HG02870 (cell line): ENCODE results near the gene CYLD.

Experiments
- ATAC-seq: cut with Tn5 transposase; IDR thresholded peaks from one replicate; pipeline ENCODE4 v1.9.1; 2021; ENCODE audit warnings: mild to moderate bottlenecking, moderate library complexity; ENCODE audit not compliant: unreplicated experiment

Gene CYLD

GRCh38 chr16:50737420-50737959, 4.4 kb upstream of the CYLD start:
- no peak for ATAC-seq

- ATAC-seq: no peak
Observed at GRCh38 chr16:50739031-50739430, 2.9 kb upstream of the CYLD start.

- no peak for ATAC-seq
Observed at GRCh38 chr16:50740736-50741135, 1.1 kb upstream of the CYLD start.

- ATAC-seq: no peak
Observed at GRCh38 chr16:50741225-50741780, 583 bp upstream of the CYLD start.

- no peak for ATAC-seq
Observed at GRCh38 chr16:50742576-50743200, 802 bp downstream of the CYLD start.

- no peak for ATAC-seq
Observed at GRCh38 chr16:50743581-50744225, 1.8 kb downstream of the CYLD start.

GRCh38 chr16:50744881-50745280, 3.0 kb downstream of the CYLD start:
- ATAC-seq: no peak

- no peak for ATAC-seq
Observed at GRCh38 chr16:50745940-50746339, 4.1 kb downstream of the CYLD start.

- peak; percentile 58 for ATAC-seq
Observed at GRCh38 chr16:50747207-50747956, 5.5 kb downstream of the CYLD start.

- ATAC-seq: no peak
Observed at GRCh38 chr16:50751528-50751927, 9.6 kb downstream of the CYLD start.

GRCh38 chr16:50752471-50753235, 10.8 kb downstream of the CYLD start:
- no peak for ATAC-seq

GRCh38 chr16:50756473-50756872, 14.6 kb downstream of the CYLD start:
- ATAC-seq: no peak

- ATAC-seq: no peak
Observed at GRCh38 chr16:50761267-50761666, 19.4 kb downstream of the CYLD start.

- ATAC-seq: no peak
Observed at GRCh38 chr16:50762241-50762640, 20.4 kb downstream of the CYLD start.

- no peak for ATAC-seq
Observed at GRCh38 chr16:50763211-50763610, 21.3 kb downstream of the CYLD start.

- no peak for ATAC-seq
Observed at GRCh38 chr16:50765260-50765659, 23.4 kb downstream of the CYLD start.

- ATAC-seq: no peak
Observed at GRCh38 chr16:50765861-50766260, 24.0 kb downstream of the CYLD start.

- no peak for ATAC-seq
Observed at GRCh38 chr16:50767197-50767596, 25.3 kb downstream of the CYLD start.

- ATAC-seq: no peak
Observed at GRCh38 chr16:50771366-50771765, 29.5 kb downstream of the CYLD start.

- ATAC-seq: no peak
Observed at GRCh38 chr16:50774405-50774804, 32.5 kb downstream of the CYLD start.

- no peak for ATAC-seq
Observed at GRCh38 chr16:50774960-50775359, 33.1 kb downstream of the CYLD start.
